ENCODE results near the gene DDX10.

DDX10 gene

GRCh38 chr11:108984523-108984922 is 319.7 kb downstream of the DDX10 start:
- DNase-seq (ENCODE audit: low spot score), result no peak

DNA sequence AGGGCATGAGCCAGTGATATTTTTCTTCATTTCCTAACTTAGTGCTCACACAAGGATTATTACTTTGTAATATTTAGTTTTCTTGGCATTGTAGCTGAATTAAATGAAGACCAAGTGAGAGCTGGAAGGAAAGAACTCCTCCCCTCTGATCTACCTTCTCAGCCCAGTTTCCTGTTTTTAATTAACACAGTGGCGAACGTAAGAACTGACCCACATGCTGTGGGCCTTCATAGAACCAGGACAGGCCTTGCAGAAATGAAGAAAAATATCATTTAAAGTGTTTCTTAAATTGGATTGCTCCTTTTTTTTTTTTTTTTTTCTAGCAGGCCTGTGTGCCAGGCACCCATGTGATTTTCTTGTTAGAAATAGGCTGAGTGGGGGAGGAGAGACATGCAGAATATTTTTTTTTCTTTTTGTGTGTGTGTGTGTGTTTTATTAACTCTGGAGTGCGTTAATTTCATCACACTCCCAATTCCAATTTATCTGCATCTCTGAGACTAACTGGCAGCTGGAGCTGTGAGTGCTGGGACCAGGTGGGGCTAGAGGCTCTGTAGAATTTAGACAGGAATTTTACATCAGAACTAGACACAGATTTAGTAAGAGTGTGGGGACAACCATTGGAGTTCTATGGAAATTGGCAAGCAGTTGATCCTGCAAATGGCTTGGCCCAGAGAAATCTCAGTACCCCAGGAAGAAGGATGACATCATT is 320.5 kb downstream of the DDX10 start:
- no peak for DNase-seq (ENCODE audit: low spot score)

DNA sequence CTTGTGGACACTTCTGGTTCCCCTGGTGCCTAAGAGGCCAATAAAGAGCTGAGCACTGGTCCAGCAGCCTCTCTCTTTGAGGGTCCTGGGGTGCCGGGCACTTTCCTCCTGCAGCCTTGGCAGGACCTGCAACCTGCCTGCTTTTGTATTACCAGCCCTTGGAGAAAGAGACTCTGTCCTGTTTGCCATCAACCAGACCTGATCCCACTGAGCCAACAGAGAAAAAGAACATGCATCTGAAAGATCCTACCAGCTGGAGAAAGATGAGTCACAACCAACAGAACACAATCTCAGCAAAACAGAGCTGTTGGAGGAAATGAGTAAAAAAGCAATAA is 321.0 kb downstream of the DDX10 start:
- DNase-seq (ENCODE audit: low spot score), result no peak
